HL-60 (cell line): ENCODE results near the gene FOXK2.

Experiments used
- POLR2AphosphoS5 ChIP-seq: IDR thresholded peaks from 2 replicates; pipeline ENCODE4 v1.6.1; 2012; ENCODE audit warnings: low read depth
- REST ChIP-seq: IDR thresholded peaks from 2 replicates; pipeline ENCODE4 v1.6.1; 2012; ENCODE audit warnings: low read depth; ENCODE audit not compliant: insufficient replicate concordance
- TF ChIP-seq, protein P1 (sequence below): IDR thresholded peaks from one replicate; pipeline ENCODE4 v1.5.1; 2011; ENCODE audit warnings: low read length, control low read depth, inconsistent platforms; ENCODE audit not compliant: insufficient read depth

DNA sequence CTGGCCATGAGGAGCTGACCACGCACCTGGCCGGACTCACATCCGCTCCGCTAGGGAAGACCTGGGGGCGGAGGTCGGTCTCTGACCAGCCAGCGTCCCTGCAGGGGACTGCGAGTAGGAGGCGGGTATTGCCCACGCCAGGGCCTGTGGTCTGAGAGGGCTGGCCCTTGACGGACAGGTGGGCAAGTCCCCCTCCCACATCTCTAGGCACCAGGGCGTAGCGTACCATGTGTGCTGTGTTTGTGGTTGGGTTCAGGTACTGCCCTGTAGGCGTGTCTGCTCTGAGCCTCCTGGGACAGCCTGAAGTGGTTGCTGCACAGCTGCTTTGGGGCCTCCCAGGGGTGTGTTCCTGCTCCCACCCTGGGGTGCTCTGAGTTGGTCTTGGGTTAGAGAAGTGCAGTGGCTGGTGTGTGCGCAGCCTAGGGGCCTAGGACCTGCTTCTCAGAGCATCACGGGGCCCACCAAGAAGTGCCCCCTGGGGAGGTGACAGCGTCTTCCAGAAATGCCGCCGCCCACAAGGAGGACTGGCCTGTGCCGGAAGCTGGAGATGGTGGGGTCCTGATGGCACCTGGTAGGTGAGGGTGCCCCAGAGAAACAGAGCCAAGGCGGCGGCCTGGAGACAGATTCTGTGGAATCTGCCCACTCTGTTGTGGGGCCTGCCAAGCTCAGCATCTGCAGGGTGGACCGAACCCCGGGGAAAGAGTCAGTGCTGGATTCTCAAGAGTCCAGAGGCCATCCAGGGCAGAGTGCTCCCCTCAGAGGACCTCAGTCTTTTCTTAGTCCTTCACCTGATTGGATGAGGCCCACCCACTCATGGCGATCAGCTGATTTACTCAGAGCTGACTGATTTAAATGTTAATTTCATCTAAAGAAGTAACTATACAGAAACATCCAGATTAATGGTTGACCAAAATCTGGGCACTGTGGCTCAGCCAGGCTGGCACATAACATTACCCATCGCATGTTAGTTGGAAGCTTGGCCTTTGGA is 80.4 kb downstream of the FOXK2 start:
- TF ChIP-seq POLR2AphosphoS5 (no peak), REST (no peak)
- TF ChIP-seq, protein P1, sequence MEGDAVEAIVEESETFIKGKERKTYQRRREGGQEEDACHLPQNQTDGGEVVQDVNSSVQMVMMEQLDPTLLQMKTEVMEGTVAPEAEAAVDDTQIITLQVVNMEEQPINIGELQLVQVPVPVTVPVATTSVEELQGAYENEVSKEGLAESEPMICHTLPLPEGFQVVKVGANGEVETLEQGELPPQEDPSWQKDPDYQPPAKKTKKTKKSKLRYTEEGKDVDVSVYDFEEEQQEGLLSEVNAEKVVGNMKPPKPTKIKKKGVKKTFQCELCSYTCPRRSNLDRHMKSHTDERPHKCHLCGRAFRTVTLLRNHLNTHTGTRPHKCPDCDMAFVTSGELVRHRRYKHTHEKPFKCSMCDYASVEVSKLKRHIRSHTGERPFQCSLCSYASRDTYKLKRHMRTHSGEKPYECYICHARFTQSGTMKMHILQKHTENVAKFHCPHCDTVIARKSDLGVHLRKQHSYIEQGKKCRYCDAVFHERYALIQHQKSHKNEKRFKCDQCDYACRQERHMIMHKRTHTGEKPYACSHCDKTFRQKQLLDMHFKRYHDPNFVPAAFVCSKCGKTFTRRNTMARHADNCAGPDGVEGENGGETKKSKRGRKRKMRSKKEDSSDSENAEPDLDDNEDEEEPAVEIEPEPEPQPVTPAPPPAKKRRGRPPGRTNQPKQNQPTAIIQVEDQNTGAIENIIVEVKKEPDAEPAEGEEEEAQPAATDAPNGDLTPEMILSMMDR, result no peak
